OCI-LY1 (cell line): ENCODE measurements around the gene RPS6KL1.

Experiments used
- H2AFZ ChIP-seq: fragments of 200-600 bp; sonication (generic), shearing (Covaris generic); 2 replicates; pipeline ENCODE4 v1.6.0; 2014; ENCODE audit warnings: antibody characterized with exemption, mild to moderate bottlenecking, low read length
- H3F3A ChIP-seq: fragments of 200-600 bp; sonication (generic), shearing (Covaris generic); 2 replicates; pipeline ENCODE4 v1.6.0; 2014; ENCODE audit warnings: mild to moderate bottlenecking, antibody characterized with exemption, low read length, moderate library complexity; ENCODE audit not compliant: insufficient read depth
- H3K27ac ChIP-seq: fragments of 200-600 bp; sonication (generic); 2 replicates; pipeline ENCODE4 v1.5.1; 2014; ENCODE audit warnings: low read length, mixed run types, mild to moderate bottlenecking, low read depth; ENCODE audit not compliant: poor library complexity, severe bottlenecking
- H3K27me3 ChIP-seq: fragments of 200-600 bp; sonication (generic); 2 replicates; pipeline ENCODE4 v1.6.0; 2014; ENCODE audit warnings: antibody characterized with exemption, mild to moderate bottlenecking, low read length, moderate library complexity; ENCODE audit not compliant: insufficient read depth
- H3K36me3 ChIP-seq: fragments of 200-600 bp; sonication (generic); 2 replicates; pipeline ENCODE4 v1.6.1; 2014; ENCODE audit warnings: mild to moderate bottlenecking, antibody characterized with exemption, low read length, moderate library complexity, mixed read lengths; ENCODE audit not compliant: insufficient read depth
- H3K4me1 ChIP-seq: fragments of 200-600 bp; sonication (generic); 2 replicates; pipeline ENCODE4 v1.5.1; 2014; ENCODE audit warnings: mild to moderate bottlenecking, low read length, moderate library complexity; ENCODE audit not compliant: insufficient read depth, severe bottlenecking
- H3K4me2 ChIP-seq: fragments of 200-600 bp; sonication (generic), shearing (Covaris generic); 2 replicates; pipeline ENCODE4 v1.6.1; 2014; ENCODE audit warnings: low read length
- H3K4me3 ChIP-seq: fragments of 200-600 bp; sonication (generic); 2 replicates; pipeline ENCODE4 v1.5.1; 2014; ENCODE audit warnings: low read length, low read depth, mild to moderate bottlenecking, mixed read lengths; ENCODE audit not compliant: poor library complexity, severe bottlenecking
- H3K79me2 ChIP-seq: fragments of 200-600 bp; shearing (Covaris generic); 2 replicates; pipeline ENCODE4 v1.6.1; 2016; ENCODE audit warnings: mixed run types, low read length, mixed read lengths; ENCODE audit not compliant: insufficient read depth
- H3K9ac ChIP-seq: fragments of 200-600 bp; sonication (generic), shearing (Covaris generic); 2 replicates; pipeline ENCODE4 v1.6.1; 2014; ENCODE audit warnings: mild to moderate bottlenecking, low read length, mixed read lengths
- H3K9me2 ChIP-seq: fragments of 200-600 bp; sonication (generic), shearing (Covaris generic); 2 replicates; pipeline ENCODE4 v1.6.1; 2014; ENCODE audit warnings: low read depth, mild to moderate bottlenecking, low read length, mixed read lengths
- H3K9me3 ChIP-seq: fragments of 200-600 bp; shearing (Covaris generic); 2 replicates; pipeline ENCODE4 v1.6.1; 2014; ENCODE audit warnings: low read length, mixed read lengths
- H4K20me1 ChIP-seq: fragments of 200-600 bp; sonication (generic), shearing (Covaris generic); 2 replicates; pipeline ENCODE4 v1.6.0; 2016; ENCODE audit warnings: mild to moderate bottlenecking, low read length; ENCODE audit not compliant: insufficient read depth
- EZH2 ChIP-seq: fragments of 200-600 bp; sonication (generic), shearing (Covaris generic); IDR thresholded peaks from 2 replicates; pipeline ENCODE4 v1.8.0; 2017; ENCODE audit warnings: borderline replicate concordance, mixed run types, mild to moderate bottlenecking, antibody characterized with exemption, low read length, moderate library complexity, mixed read lengths
- TF ChIP-seq, protein P1 (sequence below): fragments of 200-600 bp; sonication (generic), shearing (Covaris generic); IDR thresholded peaks from 2 replicates; pipeline ENCODE4 v1.5.1; 2017; ENCODE audit warnings: mild to moderate bottlenecking, antibody characterized with exemption, low read length, moderate library complexity, mixed read lengths

The RPS6KL1 gene

DNA sequence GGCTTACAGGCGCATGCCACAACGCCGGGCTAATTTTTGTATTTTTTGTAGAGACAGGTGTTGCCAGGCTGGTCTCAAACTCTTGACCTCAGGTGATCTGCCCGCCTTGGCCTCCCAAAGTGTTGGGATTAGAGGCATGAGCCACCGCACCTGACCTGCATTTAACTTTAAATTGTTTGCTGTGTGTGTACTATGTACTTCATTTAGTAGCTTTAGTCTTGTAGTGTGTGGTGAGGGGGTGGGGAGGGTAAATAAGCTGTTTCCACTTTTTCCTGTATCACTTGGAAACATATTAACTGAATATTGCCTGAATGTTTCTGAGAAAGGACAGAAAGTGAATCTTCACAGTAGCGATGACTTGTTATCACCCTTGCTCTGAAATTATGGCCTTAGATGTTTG is 32.8 kb downstream of the RPS6KL1 start:
- Histone ChIP-seq H4K20me1 (no peaks in the 10 kb centered on the region), H3K27ac (no peak overlapping the region), H3K9me2 (no peaks in the 10 kb centered on the region), H2AFZ (no peak overlapping the region), H3K9ac (no peak overlapping the region), H3K27me3 (no peaks in the 10 kb centered on the region), H3K4me2 (no peak overlapping the region), H3K4me3 (no peak overlapping the region), H3K9me3 (no peaks in the 10 kb centered on the region), H3K4me1 (peaks cover under 1% of the 10 kb centered on the region), H3F3A (no peaks in the 10 kb centered on the region), H3K36me3 (peaks cover 96% of the 10 kb centered on the region), H3K79me2 (peaks cover 36% of the 10 kb centered on the region)
- TF ChIP-seq EZH2, result no peak
- TF ChIP-seq, protein P1, sequence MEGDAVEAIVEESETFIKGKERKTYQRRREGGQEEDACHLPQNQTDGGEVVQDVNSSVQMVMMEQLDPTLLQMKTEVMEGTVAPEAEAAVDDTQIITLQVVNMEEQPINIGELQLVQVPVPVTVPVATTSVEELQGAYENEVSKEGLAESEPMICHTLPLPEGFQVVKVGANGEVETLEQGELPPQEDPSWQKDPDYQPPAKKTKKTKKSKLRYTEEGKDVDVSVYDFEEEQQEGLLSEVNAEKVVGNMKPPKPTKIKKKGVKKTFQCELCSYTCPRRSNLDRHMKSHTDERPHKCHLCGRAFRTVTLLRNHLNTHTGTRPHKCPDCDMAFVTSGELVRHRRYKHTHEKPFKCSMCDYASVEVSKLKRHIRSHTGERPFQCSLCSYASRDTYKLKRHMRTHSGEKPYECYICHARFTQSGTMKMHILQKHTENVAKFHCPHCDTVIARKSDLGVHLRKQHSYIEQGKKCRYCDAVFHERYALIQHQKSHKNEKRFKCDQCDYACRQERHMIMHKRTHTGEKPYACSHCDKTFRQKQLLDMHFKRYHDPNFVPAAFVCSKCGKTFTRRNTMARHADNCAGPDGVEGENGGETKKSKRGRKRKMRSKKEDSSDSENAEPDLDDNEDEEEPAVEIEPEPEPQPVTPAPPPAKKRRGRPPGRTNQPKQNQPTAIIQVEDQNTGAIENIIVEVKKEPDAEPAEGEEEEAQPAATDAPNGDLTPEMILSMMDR, result no peak

DNA sequence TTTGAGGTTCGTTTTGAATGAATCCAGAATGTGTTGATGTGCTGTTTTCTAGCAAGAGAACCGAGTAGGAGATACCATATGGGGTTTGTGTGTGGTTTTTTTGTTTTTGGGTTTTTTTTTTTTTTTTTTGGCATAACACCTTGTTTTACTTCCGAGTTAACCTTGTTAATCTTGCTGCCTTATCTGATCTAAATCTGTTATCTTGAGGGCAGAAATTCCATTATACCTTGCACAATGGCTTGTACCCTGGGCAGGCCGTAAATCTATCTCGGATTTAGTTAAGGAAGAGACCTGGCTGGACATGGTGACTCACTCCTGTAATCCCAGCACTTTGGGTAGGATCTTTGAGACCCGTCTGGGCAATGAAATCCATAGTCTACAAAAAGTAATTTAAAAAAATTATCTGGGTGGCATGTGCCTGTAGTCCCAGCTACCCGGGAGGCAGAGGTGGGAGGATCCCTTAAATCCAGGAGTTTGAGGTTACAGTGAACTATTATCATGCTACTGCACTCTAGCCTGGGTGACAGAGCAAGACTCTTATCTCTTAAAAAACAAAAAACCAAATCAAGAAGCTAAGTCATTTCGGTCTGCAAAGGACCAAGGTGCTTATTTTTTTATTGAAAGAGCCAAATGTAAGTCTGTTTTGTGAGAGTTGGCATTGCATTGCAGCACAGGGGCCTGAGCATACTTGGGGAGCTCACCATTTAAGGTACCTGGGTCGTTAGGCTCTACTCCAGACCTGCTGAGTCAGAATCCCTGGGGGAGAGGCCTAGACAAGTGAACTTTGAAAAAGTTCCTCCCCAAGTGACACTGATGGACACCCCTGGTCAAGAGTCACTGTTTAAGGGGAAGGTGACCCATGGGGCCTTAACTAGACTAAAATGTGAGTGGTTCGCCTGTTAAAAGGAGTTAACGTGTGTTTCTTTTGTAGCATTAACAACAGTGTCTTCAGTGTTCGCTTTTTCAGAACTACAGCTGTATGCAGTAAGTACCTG is 34.6 kb downstream of the RPS6KL1 start:
- no peak overlapping the region for H3K9ac ChIP-seq
- H3F3A ChIP-seq, result no peaks in the 10 kb centered on the region
- H3K4me2 ChIP-seq, result no peak overlapping the region
- 0 out of 2 replicates have a peak, but pooled peaks cover 5% of the 10 kb centered on the region for H4K20me1 ChIP-seq
- no peak overlapping the region for H3K27ac ChIP-seq
- H3K36me3 ChIP-seq, result peaks cover 93% of the 10 kb centered on the region
- H3K79me2 ChIP-seq, result peaks cover 54% of the 10 kb centered on the region
- H3K9me3 ChIP-seq, result no peaks in the 10 kb centered on the region
- H3K4me3 ChIP-seq, result no peak overlapping the region
- H3K9me2 ChIP-seq, result no peaks in the 10 kb centered on the region
- peaks cover 18% of the 10 kb centered on the region for H3K4me1 ChIP-seq
- H2AFZ ChIP-seq, result no peak overlapping the region
- TF ChIP-seq, protein P1, result no peak
- TF ChIP-seq EZH2, result no peak
- H3K27me3 ChIP-seq, result no peaks in the 10 kb centered on the region

DNA sequence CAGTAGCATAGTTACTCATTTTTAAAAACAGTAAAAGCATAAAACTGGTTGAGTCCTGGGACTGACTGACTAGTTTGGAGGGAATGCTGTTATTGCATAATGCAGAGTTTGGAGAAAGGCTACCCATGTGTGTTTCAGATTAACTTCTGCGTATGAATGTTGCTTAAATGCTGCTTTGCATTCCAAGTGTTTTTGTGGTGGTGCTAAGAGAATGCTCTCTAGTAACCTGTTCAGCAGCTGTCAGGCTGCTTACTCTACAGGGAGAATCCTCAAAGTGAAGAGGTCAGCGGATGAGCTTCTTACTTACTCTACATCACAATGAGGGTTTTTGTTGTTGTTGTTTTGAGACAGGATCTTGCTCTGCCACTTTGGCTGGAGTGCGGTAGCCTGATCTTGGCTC is 37.1 kb downstream of the RPS6KL1 start:
- no peak overlapping the region for H3K27ac ChIP-seq
- H3K9me2 ChIP-seq, result no peaks in the 10 kb centered on the region
- no peak overlapping the region for H2AFZ ChIP-seq
- no peaks in the 10 kb centered on the region for H3F3A ChIP-seq
- TF ChIP-seq, protein P1, result no peak
- TF ChIP-seq EZH2, result no peak
- H3K27me3 ChIP-seq, result no peaks in the 10 kb centered on the region
- no peak overlapping the region for H3K4me3 ChIP-seq
- peaks cover 28% of the 10 kb centered on the region for H3K4me1 ChIP-seq
- H3K9ac ChIP-seq, result no peak overlapping the region
- H3K4me2 ChIP-seq, result no peak overlapping the region
- 0 out of 2 replicates have a peak, but pooled peaks cover 7% of the 10 kb centered on the region for H4K20me1 ChIP-seq
- no peaks in the 10 kb centered on the region for H3K9me3 ChIP-seq
- H3K36me3 ChIP-seq, result peaks cover 69% of the 10 kb centered on the region
- peaks cover 68% of the 10 kb centered on the region for H3K79me2 ChIP-seq
